Activated CD8-positive, alpha-beta T cell treated with anti-CD3 and anti-CD28 coated beads for 36 hours (primary cell): ENCODE data around the gene SV2C. TPM values are rescaled to one million over a fixed set of nuclear protein-coding genes. Genes with fewer than 3 reads are reported as not detected.
A peak's percentile ranks its signal among the peaks of the same experiment; 100 is the strongest.

Experiments used
- ATAC-seq: fragments of 200-7000 bp; cut with Tn5 transposase; one replicate; pipeline ENCODE4 v1.10.0; 2021; ENCODE audit warnings: mild to moderate bottlenecking, moderate library complexity
- CTCF ChIA-PET: fragments of 350-600 bp; sonication (Branson Sonifier 250); formaldehyde crosslinking; loops from one replicate; lab custom pipeline; 2021; ENCODE audit warnings: antibody characterized with exemption; lab: Charles Lee
- POLR2A ChIA-PET: fragments of 350-600 bp; sonication (Branson Sonifier 250); formaldehyde crosslinking; loops from one replicate; lab custom pipeline; 2021; ENCODE audit warnings: antibody characterized with exemption; lab: Charles Lee
- DNase-seq: peaks from one replicate; pipeline ENCODE4 v3.0.0-alpha.2; 2020
- H3K27ac Mint-ChIP-seq: one replicate; pipeline ENCODE4 v1.8.0; 2021; ENCODE audit warnings: mild to moderate bottlenecking, mixed read lengths
- H3K27me3 Mint-ChIP-seq: one replicate; pipeline ENCODE4 v1.8.0; 2021; ENCODE audit warnings: mixed read lengths
- H3K36me3 Mint-ChIP-seq: one replicate; pipeline ENCODE4 v1.8.0; 2021; ENCODE audit warnings: low read depth, mixed read lengths
- H3K4me1 Mint-ChIP-seq: one replicate; pipeline ENCODE4 v1.8.0; 2021; ENCODE audit warnings: low read depth, mixed read lengths
- H3K4me3 Mint-ChIP-seq: one replicate; pipeline ENCODE4 v1.8.0; 2021; ENCODE audit warnings: mild to moderate bottlenecking, moderate library complexity, mixed read lengths
- H3K9me3 Mint-ChIP-seq: one replicate; pipeline ENCODE4 v1.8.0; 2021; ENCODE audit warnings: mixed read lengths
- intact Hi-C: fragments of 100-400 bp; cut with micrococcal nuclease; formaldehyde crosslinking; loops from one replicate; pipeline ENCODE4 v1.10.0; 2022
- total RNA-seq, 2 experiments: library from RNA; stranded (reverse); gene quantifications; one replicate each; pipeline ENCODE4 v1.2.3, GENCODE V29; 2021
- TF ChIP-seq, protein P1 (sequence below): fragments of 200-600 bp; IDR thresholded peaks from one replicate; pipeline ENCODE4 v1.8.0; 2022; ENCODE audit warnings: antibody characterized with exemption, mild to moderate bottlenecking

SV2C gene
- total RNA-seq, 2 experiments from 2014 or later: 0.07 TPM; not detected in 1

DNA sequence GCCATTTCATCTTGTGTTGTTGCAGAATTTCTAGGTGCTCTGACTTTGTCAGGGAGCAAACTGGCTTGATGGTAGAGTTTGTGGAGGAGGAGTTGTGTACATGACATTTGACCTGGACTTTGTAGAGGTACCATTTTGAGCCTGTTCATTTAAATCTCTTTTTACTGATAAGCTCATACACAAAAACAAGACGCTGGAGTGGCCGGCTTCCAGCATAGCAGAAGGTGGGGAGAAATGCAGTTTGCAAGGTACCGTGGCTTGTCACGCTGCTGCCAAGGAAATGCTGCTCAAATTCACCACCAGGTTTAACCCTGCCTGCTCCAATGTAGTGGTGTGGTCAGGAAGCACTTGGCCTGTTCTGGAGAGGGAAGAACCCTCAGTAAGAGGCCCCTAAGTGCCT lies 301.0 kb downstream of the SV2C start:
- Mint-ChIP-seq H3K27ac (no peak overlapping the region), H3K4me1 (peaks cover 31% of the 10 kb centered on the region), H3K4me3 (no peak overlapping the region), H3K9me3 (no peaks in the 10 kb centered on the region), H3K27me3 (no peaks in the 10 kb centered on the region), H3K36me3 (no peaks in the 10 kb centered on the region)
- ChIA-PET POLR2A (interaction anchor here (1.3 kb wide), 1 partner anchor 10 kb away, joined by 3 read pairs; no protein-coding TSS in a partner anchor), CTCF (interaction anchor here (0.7 to 1.5 kb wide), 9 partner anchors 8 to 163 kb away, joined by 3 to 4 read pairs (median 3); no protein-coding TSS in a partner anchor)
- TF ChIP-seq, protein P1, sequence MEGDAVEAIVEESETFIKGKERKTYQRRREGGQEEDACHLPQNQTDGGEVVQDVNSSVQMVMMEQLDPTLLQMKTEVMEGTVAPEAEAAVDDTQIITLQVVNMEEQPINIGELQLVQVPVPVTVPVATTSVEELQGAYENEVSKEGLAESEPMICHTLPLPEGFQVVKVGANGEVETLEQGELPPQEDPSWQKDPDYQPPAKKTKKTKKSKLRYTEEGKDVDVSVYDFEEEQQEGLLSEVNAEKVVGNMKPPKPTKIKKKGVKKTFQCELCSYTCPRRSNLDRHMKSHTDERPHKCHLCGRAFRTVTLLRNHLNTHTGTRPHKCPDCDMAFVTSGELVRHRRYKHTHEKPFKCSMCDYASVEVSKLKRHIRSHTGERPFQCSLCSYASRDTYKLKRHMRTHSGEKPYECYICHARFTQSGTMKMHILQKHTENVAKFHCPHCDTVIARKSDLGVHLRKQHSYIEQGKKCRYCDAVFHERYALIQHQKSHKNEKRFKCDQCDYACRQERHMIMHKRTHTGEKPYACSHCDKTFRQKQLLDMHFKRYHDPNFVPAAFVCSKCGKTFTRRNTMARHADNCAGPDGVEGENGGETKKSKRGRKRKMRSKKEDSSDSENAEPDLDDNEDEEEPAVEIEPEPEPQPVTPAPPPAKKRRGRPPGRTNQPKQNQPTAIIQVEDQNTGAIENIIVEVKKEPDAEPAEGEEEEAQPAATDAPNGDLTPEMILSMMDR: no peak
- peak; percentile 15 for DNase-seq
- no peak for ATAC-seq
- intact Hi-C loops: no loop called here

- H3K4me1 Mint-ChIP-seq: peaks cover 27% of the 10 kb centered on the region
- no peaks in the 10 kb centered on the region for H3K27me3 Mint-ChIP-seq
- H3K27ac Mint-ChIP-seq: no peak overlapping the region
- ATAC-seq (no peak), DNase-seq (peak; percentile 23)
- intact Hi-C loops: no loop called here
- ChIA-PET CTCF (interaction anchor here (0.7 to 1.3 kb wide), 7 partner anchors 9 to 163 kb away, joined by 3 to 4 read pairs (median 3); no protein-coding TSS in a partner anchor), POLR2A (interaction anchor here (1.3 kb wide), 1 partner anchor 9 kb away, joined by 3 read pairs; no protein-coding TSS in a partner anchor)
- no peaks in the 10 kb centered on the region for H3K36me3 Mint-ChIP-seq
- no peak overlapping the region for H3K4me3 Mint-ChIP-seq
- TF ChIP-seq, protein P1: no peak
- no peaks in the 10 kb centered on the region for H3K9me3 Mint-ChIP-seq
Measured at GRCh38 chr5:76384705-76385104, 301.5 kb downstream of the SV2C start.

- Mint-ChIP-seq H3K27ac (no peak overlapping the region), H3K36me3 (no peaks in the 10 kb centered on the region), H3K27me3 (no peaks in the 10 kb centered on the region), H3K9me3 (no peaks in the 10 kb centered on the region), H3K4me1 (peaks cover 33% of the 10 kb centered on the region), H3K4me3 (no peak overlapping the region)
- DNase-seq (no peak), ATAC-seq (no peak)
- intact Hi-C loops: no loop called here
- ChIA-PET POLR2A (interaction anchor here (0.8 kb wide), 1 partner anchor 865 kb away, joined by 3 read pairs; no protein-coding TSS in a partner anchor), CTCF (interaction anchor here (1.4 kb wide), 1 partner anchor 8 kb away, joined by 3 read pairs; no protein-coding TSS in a partner anchor)
- TF ChIP-seq, protein P1: no peak
Measured at GRCh38 chr5:76385540-76385939, 302.4 kb downstream of the SV2C start.

DNA sequence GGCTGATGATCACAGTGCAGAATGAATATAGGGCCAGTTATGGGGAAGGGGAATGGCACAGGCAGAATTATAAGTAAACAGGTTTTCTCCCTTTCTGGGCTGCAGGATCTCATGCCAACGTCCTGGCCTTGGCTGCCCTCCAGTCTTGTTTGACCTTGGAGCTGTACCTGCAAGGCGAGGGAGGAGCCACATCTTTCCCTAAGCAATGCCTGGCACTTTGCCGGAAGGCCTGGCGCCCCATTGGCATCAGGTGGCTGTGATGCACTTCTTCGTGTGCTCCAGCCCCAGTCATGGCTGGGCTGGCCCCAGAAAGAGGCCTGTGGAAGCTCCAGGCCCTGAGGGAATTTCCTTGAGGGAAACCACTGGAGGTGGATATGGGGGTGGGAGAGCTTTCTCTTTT lies 303.2 kb downstream of the SV2C start:
- ChIA-PET CTCF (interaction anchor here (1.4 kb wide), 1 partner anchor 9 kb away, joined by 3 read pairs; no protein-coding TSS in a partner anchor), POLR2A (interaction anchor here (0.8 kb wide), 1 partner anchor 865 kb away, joined by 3 read pairs; no protein-coding TSS in a partner anchor)
- H3K4me1 Mint-ChIP-seq: peaks cover 38% of the 10 kb centered on the region
- ATAC-seq (no peak), DNase-seq (no peak)
- no peaks in the 10 kb centered on the region for H3K27me3 Mint-ChIP-seq
- no peaks in the 10 kb centered on the region for H3K36me3 Mint-ChIP-seq
- intact Hi-C loops: no loop called here
- TF ChIP-seq, protein P1: no peak
- H3K4me3 Mint-ChIP-seq: no peak overlapping the region
- H3K9me3 Mint-ChIP-seq: no peaks in the 10 kb centered on the region
- H3K27ac Mint-ChIP-seq: no peak overlapping the region

GRCh38 chr5:76388236-76388635 lies 305.1 kb downstream of the SV2C start:
- H3K9me3 Mint-ChIP-seq: no peaks in the 10 kb centered on the region
- H3K4me3 Mint-ChIP-seq: no peak overlapping the region
- no peaks in the 10 kb centered on the region for H3K27me3 Mint-ChIP-seq
- POLR2A ChIA-PET: interaction anchor here (0.6 to 2.9 kb wide), 2 partner anchors 14 to 200 kb away, joined by 4 to 16 read pairs; partner anchors contain the start of gene IQGAP2
- no peak overlapping the region for H3K27ac Mint-ChIP-seq
- H3K4me1 Mint-ChIP-seq: peaks cover 47% of the 10 kb centered on the region
- TF ChIP-seq, protein P1: no peak
- ATAC-seq: no peak
- CTCF ChIA-PET: interaction anchor here (0.9 kb wide), 1 partner anchor 237 kb away, joined by 3 read pairs; no protein-coding TSS in a partner anchor
- no peak for DNase-seq
- intact Hi-C loops: no loop called here
- H3K36me3 Mint-ChIP-seq: no peaks in the 10 kb centered on the region
